HG02970 (cell line): Measurements from ENCODE around the gene FBXL4.

ENCODE experiments used
- ATAC-seq: cut with Tn5 transposase; IDR thresholded peaks from one replicate; pipeline ENCODE4 v1.9.1; 2021; ENCODE audit warnings: mild to moderate bottlenecking, moderate library complexity, moderate number of reproducible peaks; ENCODE audit not compliant: unreplicated experiment, low FRiP score

Gene FBXL4

DNA sequence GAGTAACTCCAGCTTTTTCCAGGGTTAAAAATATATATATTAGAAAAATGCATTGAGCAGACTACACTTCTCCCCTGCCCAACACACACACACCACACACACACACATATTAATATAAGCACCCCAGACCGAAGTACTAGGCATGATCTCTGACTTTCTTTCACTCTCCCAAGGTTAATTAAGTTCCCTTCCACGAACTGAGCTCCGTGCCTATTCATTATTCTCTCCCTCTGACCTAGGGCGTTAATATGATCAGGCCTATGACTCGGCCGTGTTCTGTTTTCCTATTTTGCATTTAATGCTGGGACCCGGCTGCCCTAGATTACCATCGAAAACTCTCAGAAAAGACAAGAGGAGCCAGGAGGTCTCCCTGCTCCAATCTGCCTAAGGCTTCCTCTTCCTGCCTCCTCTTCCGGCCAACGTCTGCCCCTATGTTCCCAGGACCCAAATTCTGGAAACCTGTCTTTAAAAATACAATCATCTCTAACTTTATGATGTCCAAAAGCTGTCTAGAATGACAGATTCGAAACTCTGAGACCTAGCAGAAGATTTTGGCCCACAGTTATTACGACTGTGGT, 119.4 kb downstream of the FBXL4 start:
- no peak for ATAC-seq

DNA sequence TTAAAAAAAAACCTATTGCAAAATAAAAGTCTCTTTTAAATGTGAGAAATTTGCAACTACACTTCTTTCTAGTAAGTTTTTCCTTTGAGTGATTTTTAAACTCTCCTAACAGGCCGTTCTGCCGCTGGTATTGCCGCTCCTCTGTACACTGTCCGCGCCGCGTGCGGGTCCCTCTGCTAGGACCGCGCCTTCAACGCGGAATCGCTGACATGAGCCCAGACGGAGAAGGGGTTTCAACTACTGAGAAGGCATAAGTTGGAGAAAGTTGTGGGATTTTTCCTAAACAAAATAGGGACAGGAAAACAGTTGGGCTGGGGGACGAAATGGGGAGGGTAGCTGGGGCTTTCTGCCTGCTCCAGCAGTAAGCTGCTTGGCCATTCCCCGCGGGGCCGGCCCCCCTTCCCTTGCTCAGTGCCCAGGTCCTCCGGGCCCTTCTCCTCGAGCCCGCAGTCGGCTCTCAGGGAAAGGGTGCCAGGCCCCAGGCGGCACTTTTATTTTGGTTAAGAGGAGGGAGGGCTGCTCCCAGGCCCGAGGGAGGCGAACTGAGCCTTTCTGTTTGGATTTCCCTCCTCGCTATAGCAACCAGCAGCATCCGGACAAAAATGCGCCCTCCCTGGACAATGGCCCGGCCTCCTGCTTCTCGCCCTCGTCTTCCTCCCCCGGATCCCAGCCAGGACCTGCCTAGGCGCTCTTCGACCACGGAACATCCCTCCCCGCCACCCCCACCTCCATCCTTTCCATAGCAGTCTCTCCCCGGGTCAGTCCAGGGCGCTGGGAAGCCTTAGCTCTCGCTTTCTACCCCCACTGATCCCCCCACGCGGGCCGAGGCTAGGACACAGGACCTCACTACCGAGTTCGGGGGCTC, 120.2 kb downstream of the FBXL4 start:
- no peak for ATAC-seq

DNA sequence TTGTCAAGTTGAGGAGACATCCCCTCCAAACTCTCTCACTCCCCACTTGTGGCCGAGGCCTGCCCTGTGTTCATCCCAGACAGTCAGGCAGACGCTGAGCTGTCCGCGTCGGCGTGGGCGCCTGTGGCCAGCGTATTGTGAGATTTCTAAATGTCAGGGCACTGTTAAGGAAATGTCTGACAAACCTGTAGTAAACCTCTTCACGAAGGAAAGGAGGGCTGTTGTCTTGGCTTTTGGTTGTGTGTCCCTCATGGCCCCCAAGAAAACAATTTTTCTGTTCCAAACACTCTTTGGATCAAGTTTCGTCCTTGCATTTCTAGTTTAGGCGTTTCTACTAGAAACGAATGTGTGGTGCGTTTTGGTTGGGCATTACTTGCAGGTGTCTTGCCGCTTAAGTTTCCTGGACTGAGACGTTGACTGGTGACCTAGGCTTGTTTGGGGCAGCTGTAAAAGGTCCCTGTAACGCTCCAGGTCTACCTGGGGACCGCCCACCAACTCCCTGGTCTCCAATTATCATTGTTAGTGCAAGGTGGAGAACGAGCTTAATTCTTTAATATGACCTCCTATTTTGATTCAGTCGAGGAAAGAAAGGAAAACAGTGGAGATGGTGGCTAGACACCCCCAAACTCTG, 122.0 kb downstream of the FBXL4 start:
- ATAC-seq, result no peak

DNA sequence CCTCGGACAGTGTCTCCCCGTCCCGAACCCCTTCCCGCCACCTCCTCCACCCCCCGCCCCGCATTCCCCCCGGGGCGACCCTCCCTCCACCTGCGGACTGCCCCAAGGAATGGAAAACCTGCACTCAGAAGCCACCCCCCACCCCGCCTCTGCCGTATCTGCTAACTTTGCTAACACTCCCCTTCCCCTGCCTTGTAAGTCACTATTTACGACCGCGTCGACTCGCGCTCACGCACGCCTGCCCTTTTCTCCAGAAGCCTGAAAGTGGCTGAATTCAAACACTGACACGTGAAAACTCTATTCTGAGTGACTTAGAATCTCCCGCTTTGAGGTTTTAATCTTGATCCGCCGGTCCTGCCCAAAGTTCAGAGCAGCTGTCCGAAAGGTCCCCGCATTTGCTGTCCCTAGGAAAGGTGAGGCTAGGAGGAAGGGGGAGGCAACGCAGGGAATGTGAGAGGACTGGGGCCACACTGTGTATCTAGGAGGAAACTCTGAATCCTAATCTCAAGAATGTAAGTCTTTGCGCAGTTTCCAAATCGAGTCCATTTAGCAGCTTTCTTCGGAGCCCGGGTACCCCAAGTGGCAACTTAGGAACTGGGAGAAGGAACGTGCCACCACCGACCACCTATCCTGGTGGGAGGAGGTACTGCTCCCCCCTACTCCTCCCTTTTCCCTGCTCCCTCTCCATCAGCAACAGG, 122.7 kb downstream of the FBXL4 start:
- ATAC-seq, result no peak

DNA sequence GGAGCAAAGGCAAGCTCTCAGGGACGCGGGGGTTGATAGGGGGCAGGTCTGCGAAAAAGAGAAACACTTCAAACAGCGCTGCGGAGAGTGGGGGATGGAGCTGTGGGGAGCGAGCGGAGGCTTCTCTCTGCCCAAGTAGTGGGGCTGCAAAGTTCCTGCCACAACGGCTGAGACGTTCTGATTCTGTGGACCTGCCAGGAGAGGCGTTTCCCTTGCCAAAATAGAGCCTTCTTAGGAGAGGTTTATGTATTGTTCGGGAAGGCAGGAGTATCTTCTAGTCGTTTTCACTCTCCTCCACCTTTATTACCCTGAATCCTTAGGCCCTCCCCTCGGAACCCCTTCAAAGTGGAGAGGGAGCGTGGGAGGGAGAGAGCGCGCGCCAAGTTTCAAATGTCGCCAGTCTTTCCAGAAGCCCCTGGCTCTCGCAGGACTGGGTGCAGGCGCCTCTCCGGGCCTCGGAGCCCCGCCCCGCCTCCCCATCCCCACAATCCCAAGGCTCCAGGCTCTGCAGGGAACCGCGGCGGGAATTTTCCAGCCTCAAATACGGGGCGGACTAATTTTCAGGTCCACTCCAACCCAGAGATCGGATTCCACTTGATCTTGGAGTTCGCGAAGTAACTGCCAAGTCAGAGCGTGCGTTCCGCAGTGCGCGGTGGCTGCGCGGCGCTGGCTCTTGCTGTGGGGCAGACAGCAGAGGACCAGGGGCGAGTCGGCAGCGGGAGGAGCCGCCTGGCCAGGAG, 123.4 kb downstream of the FBXL4 start:
- ATAC-seq, result no peak

DNA sequence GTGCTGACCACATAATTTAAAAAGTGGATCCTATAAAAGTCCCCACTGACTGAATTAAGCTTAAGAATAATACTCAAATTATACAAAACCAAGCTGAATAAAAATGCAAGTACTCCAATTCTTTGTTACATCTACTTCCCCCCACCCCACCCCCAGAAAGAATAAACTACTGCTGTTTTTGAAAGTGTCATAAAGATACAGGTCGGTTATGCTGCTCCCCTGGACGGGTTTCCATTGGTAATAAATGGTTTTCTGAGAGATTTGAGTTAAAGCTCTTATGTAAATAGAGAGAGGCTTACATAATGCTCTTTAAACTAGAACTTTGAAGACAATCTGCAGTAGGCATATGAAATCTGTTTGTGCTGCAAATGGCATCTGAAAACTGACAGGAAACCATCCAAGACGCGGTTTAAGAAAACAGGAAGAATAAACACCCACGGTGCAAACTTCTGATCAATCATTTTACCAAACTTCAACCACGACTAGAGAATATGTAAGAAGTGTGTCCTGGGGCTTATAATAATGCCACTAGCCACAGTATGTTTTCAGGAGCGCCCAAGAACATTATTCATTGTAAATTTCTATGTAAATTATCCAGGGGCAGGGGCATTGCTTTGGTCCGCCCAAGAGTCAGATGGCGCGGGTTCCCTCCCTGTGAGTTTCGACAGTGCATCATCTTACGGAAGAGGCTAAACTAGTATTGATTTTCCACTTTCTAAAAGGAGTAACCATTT, 124.2 kb downstream of the FBXL4 start:
- ATAC-seq, result no peak

DNA sequence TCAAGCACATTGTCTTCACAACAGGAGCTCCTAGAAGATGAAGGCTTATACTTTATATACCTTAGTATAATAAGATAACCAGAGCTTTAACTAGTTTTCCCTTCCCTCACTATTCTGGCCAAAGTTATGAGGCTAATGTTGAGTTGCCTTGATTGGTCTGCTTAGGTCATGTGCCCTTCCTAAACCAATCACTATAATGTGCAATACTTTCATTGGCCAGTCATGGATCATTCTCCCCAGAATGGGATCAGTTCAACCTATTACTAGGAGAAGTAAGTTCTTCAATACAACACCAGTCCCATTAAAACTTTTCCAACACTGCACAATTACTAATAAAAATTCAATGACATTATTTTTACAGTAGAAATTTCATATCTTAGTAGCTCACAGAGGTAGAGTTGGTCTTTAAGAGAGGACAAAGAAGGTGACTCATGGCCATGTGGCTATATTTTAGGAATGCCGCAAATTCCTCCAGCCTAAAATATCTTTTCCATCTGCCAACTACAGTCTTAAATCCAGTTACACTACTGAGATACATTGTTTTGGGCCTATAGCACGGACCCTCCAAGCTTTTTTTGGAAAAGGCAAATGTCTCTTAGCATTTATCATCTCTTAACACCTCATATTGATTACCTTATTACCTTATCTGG, 125.9 kb downstream of the FBXL4 start:
- ATAC-seq, result no peak
